Stimulated activated CD8-positive, alpha-beta memory T cell treated with anti-CD3 and anti-CD28 coated beads, Interleukin-12 subunit alpha, Interleukin-12 subunit beta, amount 100 ng/mL, for 24 hours (primary cell): ENCODE measurements around the gene SLC6A20.
"Not testable (repeated sequence)": the region's sequence is repeated elsewhere in the genome, so short reads cannot be mapped to it uniquely, and the experiment has no call there.

Experiments
- DNase-seq: peaks from one replicate; pipeline ENCODE4 v3.0.0-alpha.2; 2020; ENCODE audit errors: extremely low read depth

SLC6A20 gene

DNA sequence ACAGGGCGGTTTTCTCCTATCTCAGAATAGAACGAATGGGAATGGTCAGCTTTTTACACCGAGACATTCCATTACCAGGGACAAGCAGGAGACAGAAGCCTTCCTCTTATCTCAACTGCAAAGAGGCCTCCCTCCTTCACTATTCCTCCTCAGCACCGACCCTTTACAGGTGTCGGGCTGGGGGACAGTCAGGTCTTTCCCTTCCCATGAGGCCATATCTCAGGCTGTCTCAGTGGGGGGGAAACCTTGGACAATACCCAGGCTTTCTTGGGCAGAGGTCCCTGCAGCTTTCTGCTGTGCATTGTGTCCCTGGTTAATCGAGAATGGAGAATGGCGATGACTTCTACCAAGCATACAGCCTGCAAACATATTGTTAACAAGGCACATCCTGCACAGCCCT, 39.2 kb downstream of the SLC6A20 start:
- DNase-seq, result not testable (repeated sequence)

GRCh38 chr3:45756055-45756454, 40.3 kb downstream of the SLC6A20 start:
- DNase-seq, result no peak

- no peak for DNase-seq
Measured at GRCh38 chr3:45754461-45754860, 41.9 kb downstream of the SLC6A20 start.

DNA sequence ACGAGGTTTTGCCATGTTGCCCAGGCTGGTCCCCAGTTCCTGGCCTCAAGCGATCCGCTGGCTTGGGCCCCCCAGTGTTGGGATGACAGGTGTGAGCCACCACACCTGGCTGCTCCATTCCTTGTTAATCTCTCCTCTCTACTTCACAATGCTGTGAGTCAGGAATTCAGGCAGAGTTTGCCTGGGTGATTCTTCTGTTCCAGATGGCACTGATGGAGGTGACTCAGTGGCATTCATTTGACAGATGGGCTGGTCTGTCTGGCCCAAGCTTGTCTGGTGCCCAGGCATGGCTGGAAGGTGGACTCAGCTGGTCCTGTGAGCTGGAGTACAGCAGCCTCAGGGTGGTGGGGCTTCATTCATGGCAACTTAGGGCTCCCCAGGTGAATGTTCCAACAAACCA, 43.2 kb downstream of the SLC6A20 start:
- no peak for DNase-seq

DNA sequence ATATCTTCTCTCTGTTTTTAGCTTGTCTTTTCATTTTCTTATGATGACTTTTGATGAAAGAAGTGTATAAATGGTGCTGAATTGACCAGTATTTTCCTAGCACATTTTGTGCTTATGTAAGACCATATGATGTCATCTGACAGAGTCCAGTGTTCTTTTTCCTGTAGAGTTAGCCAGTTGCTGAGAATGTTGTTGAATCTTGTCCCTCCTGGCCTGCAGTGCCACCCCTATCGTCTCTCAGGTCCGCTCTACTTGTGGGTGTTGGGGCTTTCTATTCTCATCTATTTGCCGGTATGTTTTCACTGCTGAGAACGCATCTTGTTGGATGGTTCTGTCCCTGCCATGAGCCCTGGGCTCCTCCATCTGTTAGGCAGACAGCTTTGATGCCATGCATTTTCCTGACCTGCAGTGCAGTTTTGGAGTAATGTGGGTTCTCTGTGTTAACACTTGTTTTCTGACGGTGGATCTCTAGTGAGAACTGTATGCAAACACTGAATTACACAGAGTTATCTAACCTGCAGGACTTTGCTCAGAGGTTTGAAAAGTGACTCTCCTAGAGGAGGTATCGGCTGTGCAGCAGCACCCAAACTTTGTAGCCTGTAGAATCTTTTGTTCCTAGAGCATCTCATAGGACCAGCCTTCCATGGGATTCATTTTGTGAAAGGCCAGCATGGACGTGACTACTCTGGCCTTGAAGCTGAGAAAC, 44.6 kb downstream of the SLC6A20 start:
- DNase-seq, result no peak

- no peak for DNase-seq
Measured at GRCh38 chr3:45749880-45750279, 46.5 kb downstream of the SLC6A20 start.

DNA sequence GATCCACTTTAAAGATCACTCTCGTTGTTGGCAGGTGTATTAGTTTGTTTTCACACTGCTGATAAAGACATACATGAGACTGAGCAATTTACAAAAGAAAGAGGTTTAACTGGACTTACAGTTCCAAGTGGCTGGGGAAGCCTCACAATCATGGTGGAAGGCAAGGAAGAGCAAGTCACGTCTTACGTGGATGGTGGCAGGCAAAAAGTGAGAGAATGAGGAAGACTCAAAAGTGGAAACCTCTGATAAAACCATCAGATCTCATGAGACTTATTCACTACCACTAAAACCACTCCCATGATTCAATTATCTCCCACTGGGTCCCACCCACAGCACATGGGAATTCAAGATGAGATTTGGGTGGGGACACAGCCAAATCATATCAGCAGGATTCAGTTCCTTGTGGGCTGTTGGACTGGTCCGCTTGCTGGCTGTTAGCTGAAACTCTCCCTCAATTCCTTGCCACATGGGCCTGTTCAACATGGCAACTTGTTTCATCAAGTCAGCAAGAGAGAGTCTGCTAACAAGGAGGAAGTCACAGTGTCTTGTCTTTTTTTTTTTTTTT, 47.2 kb downstream of the SLC6A20 start:
- not testable (repeated sequence) for DNase-seq

DNA sequence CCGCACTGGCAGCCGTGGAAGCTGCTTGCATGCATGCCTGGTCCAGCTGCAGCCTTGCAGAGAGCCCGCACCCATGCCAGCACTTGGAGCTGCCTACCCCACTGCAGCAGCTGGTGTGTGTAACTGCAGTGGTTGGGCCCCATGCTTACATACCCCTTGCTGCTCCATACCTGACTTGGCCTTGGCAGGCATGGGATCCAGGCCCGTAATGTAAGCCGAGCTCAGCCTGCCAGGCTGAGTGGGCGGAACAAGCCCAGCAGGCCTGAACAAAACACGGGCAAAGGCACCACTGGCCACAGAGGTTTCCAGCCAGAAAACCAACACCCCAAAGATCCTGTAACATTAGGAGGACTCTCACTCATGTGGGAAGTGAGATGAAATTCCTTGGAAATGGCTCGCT, 48.3 kb downstream of the SLC6A20 start:
- DNase-seq, result no peak

GRCh38 chr3:45746777-45747622, 49.3 kb downstream of the SLC6A20 start:
- DNase-seq, result no peak

GRCh38 chr3:45746165-45746776, 50.1 kb downstream of the SLC6A20 start:
- DNase-seq, result no peak

DNA sequence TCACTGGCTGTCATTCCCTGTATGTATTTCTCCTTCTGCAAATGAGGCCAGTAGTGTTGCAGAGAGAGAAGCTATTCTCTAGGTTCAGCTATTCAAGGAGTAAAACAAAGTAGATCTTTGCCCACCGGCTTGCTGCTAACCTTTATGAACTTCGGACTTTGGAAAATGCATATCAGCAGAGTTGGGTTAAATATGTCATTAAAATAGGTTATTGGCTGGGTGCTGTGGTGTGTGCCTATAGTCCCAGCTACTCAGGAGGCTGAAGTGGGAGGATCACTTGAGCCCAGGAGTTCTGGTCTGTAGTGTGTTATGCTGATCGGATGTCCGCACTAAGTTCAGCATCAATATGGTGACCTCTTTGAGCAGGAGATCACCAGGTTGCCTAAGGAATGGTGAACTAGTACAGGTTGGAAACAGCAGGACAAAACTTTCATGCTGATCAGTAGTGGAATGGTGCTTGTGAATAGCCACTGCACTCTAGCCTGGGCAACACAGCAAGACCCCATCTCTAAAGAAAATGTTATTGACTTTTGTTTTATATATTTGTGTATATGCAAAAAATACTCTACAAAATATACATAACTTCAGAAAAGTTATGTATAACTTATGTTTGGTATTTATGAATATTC, 53.8 kb downstream of the SLC6A20 start:
- DNase-seq, result no peak

DNA sequence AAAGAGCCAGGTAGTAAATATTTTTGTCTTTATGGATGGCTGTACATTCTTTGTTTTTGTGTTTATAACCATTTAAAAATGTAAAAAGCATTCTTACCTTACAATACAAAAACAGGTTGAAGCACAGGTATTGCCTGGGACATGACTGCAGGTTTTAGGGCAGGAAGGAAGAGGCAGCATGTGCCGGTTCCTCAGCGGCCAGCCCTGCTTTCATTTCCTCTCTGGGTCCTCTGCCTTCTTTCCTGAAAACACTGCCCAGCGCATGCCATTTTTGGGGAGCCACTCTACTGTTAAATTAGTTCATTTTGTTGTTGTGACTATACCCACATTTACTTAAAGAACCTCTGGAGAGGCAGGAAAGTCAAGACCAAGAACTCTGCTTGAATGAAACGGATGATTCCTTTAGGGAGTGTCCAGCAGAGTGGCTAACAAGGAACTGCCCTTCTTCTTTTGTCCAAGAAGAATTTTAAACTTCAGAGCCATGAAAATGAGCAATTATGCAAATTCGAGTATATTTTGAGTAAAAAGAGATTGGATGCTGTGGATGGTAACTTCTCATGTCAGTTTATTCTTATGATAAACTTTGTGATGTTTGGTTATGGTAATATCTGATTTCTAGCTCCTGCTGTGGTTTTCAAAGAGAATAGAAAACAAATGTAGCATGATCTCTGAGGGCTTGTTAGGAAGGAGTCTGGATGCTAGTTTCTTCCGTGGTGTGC, 54.4 kb downstream of the SLC6A20 start:
- DNase-seq, result no peak

- no peak for DNase-seq
Measured at GRCh38 chr3:45741247-45741646, 55.1 kb downstream of the SLC6A20 start.

DNA sequence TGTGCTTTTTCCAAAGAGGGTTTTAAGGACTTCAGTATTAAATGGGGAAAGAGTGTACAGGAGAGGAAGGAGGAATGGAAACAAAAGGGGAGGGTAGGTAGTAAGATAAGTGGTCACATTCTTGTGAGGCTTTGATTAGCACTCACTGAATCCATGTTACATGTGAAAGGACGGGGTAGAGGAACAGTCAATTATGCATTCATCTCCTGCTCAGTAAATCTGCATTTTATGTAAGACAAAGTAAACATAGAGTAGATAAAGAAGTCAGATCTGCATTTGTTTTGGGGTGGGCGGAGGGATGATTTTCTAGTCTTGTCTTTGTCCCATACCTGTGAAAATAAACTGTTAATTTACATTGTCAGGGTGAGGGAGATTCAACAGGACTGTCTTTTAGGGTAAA, 56.3 kb downstream of the SLC6A20 start:
- no peak for DNase-seq

DNA sequence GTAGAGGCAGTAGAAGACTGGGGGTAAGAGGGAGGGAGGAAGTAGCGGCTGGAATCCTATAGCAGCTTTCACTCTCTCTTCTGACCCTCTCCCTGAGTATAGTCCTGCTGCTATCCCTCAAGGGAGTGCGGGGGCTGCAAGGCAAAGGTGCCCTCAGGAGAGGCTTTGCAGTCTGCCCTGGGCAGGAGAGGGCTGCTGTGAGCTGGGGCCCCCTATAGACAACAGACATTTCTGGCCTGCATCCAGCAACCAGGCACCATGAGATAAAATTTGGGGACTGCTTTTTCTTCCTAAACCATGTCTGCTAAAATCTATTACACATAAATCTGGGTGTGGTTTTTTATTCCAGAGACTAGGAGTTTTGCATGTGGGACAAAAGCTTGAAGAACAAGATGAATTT, 59.1 kb downstream of the SLC6A20 start:
- DNase-seq, result no peak

DNA sequence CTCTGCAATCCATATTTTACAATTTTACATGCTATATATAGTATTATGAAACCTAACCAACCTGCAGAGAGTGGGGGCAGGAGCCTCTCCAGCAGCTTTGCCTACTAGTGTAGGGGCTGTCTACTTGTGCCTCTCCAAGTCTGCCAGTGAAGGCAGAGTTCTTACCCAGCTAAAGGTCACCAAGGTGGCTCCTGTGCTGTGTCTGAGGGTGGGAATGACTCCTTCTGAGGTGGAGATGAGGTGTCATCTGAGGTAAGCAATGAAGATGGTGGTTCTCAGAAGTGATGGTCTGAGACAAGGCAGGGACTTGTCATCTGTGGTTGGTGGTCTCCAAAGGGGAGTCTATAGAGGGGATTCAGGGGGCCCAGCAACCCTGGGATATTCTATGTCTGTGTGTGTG, 59.6 kb downstream of the SLC6A20 start:
- no peak for DNase-seq

- DNase-seq, result no peak
Measured at GRCh38 chr3:45730409-45731154, 65.8 kb downstream of the SLC6A20 start.

DNA sequence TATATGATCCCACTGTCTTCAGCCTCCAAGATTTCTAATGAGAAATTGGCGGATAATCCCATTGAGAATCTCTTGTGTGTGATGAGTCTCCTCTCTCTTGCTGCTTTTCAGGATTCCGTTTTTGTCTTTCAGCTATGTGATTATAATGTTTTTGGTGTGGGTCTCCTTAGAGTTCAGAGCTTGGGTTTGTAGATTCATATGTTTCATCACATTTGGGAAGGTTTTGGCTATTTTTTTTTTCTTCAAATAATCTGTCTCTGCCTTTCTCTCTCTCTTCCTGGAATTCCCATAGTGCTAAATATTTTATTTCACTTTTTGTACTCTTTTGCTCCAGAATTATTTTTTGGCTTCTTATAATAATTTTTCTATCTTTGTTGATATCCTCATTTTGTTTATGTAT, 66.7 kb downstream of the SLC6A20 start:
- DNase-seq, result no peak

DNA sequence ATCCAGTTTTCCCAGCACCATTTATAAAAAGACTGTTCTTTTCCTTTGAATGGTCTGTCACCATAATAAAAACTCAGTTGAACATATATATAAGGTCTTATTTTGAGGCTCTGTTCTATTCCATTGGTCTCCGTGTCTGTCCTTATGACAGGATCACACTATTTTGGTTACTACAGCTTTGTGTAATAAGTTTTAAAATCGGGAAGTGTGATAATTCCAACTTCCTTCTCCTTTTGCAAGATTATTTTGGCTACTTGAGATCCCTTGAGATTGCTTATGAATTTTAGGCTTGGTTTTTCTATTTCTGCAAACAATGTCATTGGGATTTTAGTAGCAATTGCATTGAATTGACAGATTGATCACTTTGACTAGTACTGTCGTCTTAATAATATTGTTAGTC, 71.4 kb downstream of the SLC6A20 start:
- no peak for DNase-seq

DNA sequence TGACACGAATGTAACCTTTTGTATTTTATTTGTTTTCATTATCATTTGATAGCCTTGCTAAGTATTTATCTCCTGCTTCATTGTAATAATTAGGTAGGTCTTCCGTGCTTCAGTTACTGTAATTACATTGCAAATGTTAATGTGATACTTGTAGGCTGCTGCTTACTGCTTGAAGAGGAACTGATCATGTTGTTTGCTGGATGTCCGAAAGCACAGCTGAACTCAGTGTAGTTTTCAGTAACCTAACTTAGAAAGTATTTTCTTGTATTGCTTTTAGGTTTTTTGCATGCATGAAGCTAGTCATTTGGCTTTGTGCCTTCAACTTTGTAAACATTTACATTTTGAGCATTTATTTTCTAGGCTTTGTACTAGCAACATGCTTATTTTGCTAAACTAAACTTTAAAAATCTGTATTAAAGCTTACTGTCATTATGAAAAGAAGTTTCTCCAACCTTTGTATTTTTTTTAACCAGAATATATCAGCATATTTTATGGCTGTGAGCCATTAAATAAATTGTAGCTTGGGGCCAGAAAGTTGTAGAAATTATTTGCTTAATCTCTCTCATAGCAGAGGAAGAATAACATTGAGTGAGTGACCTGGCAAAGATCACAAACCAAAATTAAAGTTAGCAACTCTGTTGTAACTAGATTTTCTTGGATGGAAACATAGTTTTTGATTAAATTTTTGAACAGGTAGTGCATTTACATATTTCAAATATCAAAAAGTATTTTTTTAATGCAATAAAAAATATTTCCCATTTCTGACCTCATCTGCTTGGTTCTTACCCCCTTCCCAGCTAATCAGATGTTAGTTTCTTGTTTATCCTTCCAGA, 76.5 kb downstream of the SLC6A20 start:
- no peak for DNase-seq
